Keratinocyte (primary cell): Measurements from ENCODE around the gene MYH4. TPM values are rescaled to one million over a fixed set of nuclear protein-coding genes. Genes with fewer than 3 reads are reported as not detected.

Experiments used
- DNase-seq: peaks from one replicate; pipeline ENCODE4 v3.0.0-alpha.2; 2011; ENCODE audit warnings: low read depth, missing footprints, low spot score
- FAIRE-seq: peaks from 2 replicates; lab custom pipeline; 2011; peaks lifted over from hg19 to GRCh38; lab: Jason Lieb, UNC
- H2AFZ ChIP-seq: 2 replicates; pipeline ENCODE4 v1.6.0; 2012; ENCODE audit warnings: low read length, control low read depth, inconsistent platforms; ENCODE audit not compliant: control insufficient read depth
- H3K27ac ChIP-seq: 2 replicates; pipeline ENCODE4 v1.5.1; 2011; ENCODE audit warnings: low read length; ENCODE audit not compliant: control insufficient read depth, insufficient read depth
- H3K27me3 ChIP-seq: 3 replicates; pipeline ENCODE4 v1.6.0; 2011; ENCODE audit warnings: low read length; ENCODE audit not compliant: control insufficient read depth, insufficient read depth; ENCODE audit errors: extremely low read depth
- H3K36me3 ChIP-seq, 2 experiments: 2 replicates in 1 of 2; 3 replicates in 1 of 2; pipeline ENCODE4 v1.5.1; 2011; ENCODE audit warnings: low read length in 2 of 2, mild to moderate bottlenecking in 1 of 2; ENCODE audit not compliant: control insufficient read depth in 2 of 2, insufficient read depth in 2 of 2; ENCODE audit errors: extremely low read depth in 1 of 2
- H3K4me1 ChIP-seq: 3 replicates; pipeline ENCODE4 v1.5.1; 2011; ENCODE audit warnings: low read length; ENCODE audit not compliant: control insufficient read depth, insufficient read depth; ENCODE audit errors: extremely low read depth
- H3K4me2 ChIP-seq: 3 replicates; pipeline ENCODE4 v1.6.0; 2011; ENCODE audit warnings: low read depth, low read length; ENCODE audit not compliant: control insufficient read depth, insufficient read depth; ENCODE audit errors: extremely low read depth
- H3K4me3 ChIP-seq, 3 experiments: fragments of 200-600 bp in 1 of 3; sonication (generic) in 1 of 3; 2 replicates in 2 of 3; 3 replicates in 1 of 3; pipeline ENCODE4 v1.5.1; 2011 to 2016; ENCODE audit warnings: low read length in 3 of 3, mild to moderate bottlenecking in 3 of 3, control low read depth in 2 of 3, inconsistent platforms in 1 of 3, low read depth in 1 of 3, mixed read lengths in 1 of 3, mixed run types in 1 of 3, moderate library complexity in 1 of 3; ENCODE audit not compliant: control insufficient read depth in 2 of 3, insufficient read depth in 2 of 3; ENCODE audit errors: extremely low read depth in 1 of 3
- H3K79me2 ChIP-seq: 2 replicates; pipeline ENCODE4 v1.6.0; 2012; ENCODE audit warnings: low read length; ENCODE audit not compliant: control insufficient read depth, insufficient read depth
- H3K9ac ChIP-seq: 3 replicates; pipeline ENCODE4 v1.6.0; 2011; ENCODE audit warnings: low read length; ENCODE audit not compliant: control insufficient read depth, insufficient read depth; ENCODE audit errors: extremely low read depth
- H3K9me1 ChIP-seq: 3 replicates; pipeline ENCODE4 v1.6.0; 2011; ENCODE audit warnings: low read length; ENCODE audit not compliant: control insufficient read depth, insufficient read depth; ENCODE audit errors: extremely low read depth
- H3K9me3 ChIP-seq: 2 replicates; pipeline ENCODE4 v1.5.1; 2012; ENCODE audit warnings: low read depth, low read length; ENCODE audit not compliant: control insufficient read depth
- H4K20me1 ChIP-seq: 3 replicates; pipeline ENCODE4 v1.6.0; 2011; ENCODE audit warnings: low read length; ENCODE audit not compliant: control insufficient read depth, insufficient read depth; ENCODE audit errors: extremely low read depth
- EZH2 ChIP-seq: IDR thresholded peaks from one replicate; pipeline ENCODE4 v1.6.1; 2012; ENCODE audit warnings: inconsistent platforms, mild to moderate bottlenecking, low read length, moderate library complexity
- dilution Hi-C: fragments of 300-500 bp; cut with MboI; formaldehyde crosslinking; loops from one replicate; pipeline ENCODE4 v1.7.0; 2020; ENCODE audit warnings: low sequenced_read_pairs; ENCODE audit not compliant: extremely low pct_ligation_motif_present
- polyA plus RNA-seq, 5 experiments: library from polyadenylated mRNA; depleted of rRNA in 3 of 5; stranded (reverse) in 3 of 5; stranded (forward) in 1 of 5; unstranded in 1 of 5; fragments of >200 nt; gene quantifications; 1 replicate in 1 of 5; 2 replicates in 3 of 5; 3 replicates in 1 of 5; pipeline versions ENCODE4 v1.2.1 to v1.2.3, GENCODE V29; 2011 to 2012; ENCODE audit warnings: missing spikeins in 2 of 5, low read depth in 1 of 5, low replicate concordance in 1 of 5
- TF ChIP-seq, protein P1 (sequence below), 3 experiments: IDR thresholded peaks in 1 of 3; conservative IDR thresholded peaks in 1 of 3; optimal IDR thresholded peaks in 1 of 3; 2 replicates in 2 of 3; 3 replicates in 1 of 3; pipeline versions ENCODE3 to v1.5.1; 2011; ENCODE audit warnings: low read length in 3 of 3, mild to moderate bottlenecking in 3 of 3, moderate library complexity in 2 of 3, control low read depth in 1 of 3, inconsistent platforms in 1 of 3; ENCODE audit not compliant: insufficient read depth in 2 of 3; ENCODE audit errors: extremely low read depth in 1 of 3

MYH4 gene
- polyA plus RNA-seq, 1 donor (not counting 4 experiments of a cell fraction or from before 2014, with no cell fraction given), result not detected

DNA sequence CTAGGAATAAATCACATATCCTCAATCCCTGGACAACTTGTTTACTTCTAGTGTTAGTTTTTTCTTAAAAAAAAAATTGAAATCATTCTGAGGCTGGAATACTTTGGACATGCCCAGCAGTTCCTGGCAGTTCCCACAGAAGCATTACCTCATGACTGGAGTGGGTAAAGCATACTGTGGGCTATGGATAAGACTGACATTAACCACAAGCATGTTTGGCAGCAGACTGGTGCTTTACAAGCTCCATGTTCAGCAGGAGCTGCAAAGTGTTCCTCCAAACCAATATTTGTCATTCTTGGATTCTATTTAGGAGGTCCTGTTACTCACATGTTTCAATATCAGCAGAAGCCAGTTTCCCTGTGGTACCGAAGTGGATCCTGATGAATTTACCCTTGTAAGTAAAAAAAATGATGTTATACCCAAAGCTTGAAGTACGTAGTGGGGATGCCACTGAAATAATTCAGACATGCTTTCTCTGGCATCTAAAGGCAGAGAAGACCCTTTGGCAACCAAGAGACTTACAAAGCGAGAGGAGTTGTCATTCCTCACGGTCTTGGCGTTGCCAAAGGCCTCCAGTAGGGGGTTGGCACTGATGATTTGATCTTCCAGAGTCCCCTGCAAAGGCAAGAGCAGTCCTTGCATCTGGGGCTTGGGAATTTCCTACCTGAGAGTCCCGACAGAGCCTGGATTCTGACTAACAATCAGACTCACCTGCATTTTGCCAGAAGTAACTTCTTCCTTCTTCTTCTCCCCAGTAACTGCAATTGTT is 44.1 kb upstream of the MYH4 start:
- no peak for DNase-seq
- dilution Hi-C loops, result no loop called here

DNA sequence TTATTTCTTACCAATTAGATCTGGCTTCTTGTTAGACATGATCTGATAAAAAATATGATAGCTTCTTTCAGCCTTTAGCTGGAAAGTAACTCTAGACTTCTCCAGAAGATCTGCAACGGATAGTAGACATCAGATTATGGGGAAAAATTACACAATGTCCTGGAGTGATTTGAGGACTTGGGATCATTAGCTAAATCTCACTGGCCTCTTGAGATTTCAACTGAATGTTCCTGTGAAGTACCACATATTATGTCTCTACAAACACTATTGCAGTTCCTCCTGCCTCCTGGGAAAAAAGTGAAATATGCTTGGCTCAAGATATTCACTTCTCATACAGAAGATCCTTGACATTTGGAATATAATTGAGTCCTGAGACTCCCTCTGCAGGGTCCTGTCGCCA is 43.5 kb upstream of the MYH4 start:
- TF ChIP-seq, protein P1, sequence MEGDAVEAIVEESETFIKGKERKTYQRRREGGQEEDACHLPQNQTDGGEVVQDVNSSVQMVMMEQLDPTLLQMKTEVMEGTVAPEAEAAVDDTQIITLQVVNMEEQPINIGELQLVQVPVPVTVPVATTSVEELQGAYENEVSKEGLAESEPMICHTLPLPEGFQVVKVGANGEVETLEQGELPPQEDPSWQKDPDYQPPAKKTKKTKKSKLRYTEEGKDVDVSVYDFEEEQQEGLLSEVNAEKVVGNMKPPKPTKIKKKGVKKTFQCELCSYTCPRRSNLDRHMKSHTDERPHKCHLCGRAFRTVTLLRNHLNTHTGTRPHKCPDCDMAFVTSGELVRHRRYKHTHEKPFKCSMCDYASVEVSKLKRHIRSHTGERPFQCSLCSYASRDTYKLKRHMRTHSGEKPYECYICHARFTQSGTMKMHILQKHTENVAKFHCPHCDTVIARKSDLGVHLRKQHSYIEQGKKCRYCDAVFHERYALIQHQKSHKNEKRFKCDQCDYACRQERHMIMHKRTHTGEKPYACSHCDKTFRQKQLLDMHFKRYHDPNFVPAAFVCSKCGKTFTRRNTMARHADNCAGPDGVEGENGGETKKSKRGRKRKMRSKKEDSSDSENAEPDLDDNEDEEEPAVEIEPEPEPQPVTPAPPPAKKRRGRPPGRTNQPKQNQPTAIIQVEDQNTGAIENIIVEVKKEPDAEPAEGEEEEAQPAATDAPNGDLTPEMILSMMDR (optimal IDR thresholded peaks at IDR 0.05 in 1 of 3, IDR thresholded peaks at IDR 0.05 in 1 of 3, conservative IDR thresholded peaks at IDR 0.05 in 1 of 3; ENCODE audit: extremely low read depth in 1 of 3, insufficient read depth in 2 of 3, low read length in 3 of 3), result no peak
- TF ChIP-seq EZH2, result no peak
- Histone ChIP-seq H3K9me3 (no peaks in the 10 kb centered on the region), H3K9me1 (no peaks in the 10 kb centered on the region), H3K79me2 (no peaks in the 10 kb centered on the region), H3K4me1 (no peaks in the 10 kb centered on the region), H3K9ac (no peak overlapping the region), H3K36me3 (no peaks in the 10 kb centered on the region), H3K4me3 (no peak overlapping the region), H3K4me2 (no peak overlapping the region), H3K27ac (no peak overlapping the region), H3K27me3 (no peaks in the 10 kb centered on the region), H4K20me1 (no peaks in the 10 kb centered on the region), H2AFZ (no peak overlapping the region)
- dilution Hi-C loops, result no loop called here
- DNase-seq, result no peak
- FAIRE-seq, result no peak

More for the DNA sequence above, 44.1 kb upstream of the MYH4 start:
- peak; percentile 71 for FAIRE-seq
- no peak overlapping the region for H3K4me3 ChIP-seq
- no peaks in the 10 kb centered on the region for H3K9me3 ChIP-seq
- H3K4me2 ChIP-seq, result no peak overlapping the region
- H3K27ac ChIP-seq, result no peak overlapping the region
- no peaks in the 10 kb centered on the region for H3K36me3 ChIP-seq
- no peak overlapping the region for H3K9ac ChIP-seq
- H2AFZ ChIP-seq, result no peak overlapping the region
- no peaks in the 10 kb centered on the region for H3K27me3 ChIP-seq
- no peaks in the 10 kb centered on the region for H4K20me1 ChIP-seq
- no peaks in the 10 kb centered on the region for H3K79me2 ChIP-seq
- no peaks in the 10 kb centered on the region for H3K4me1 ChIP-seq
- no peak for TF ChIP-seq EZH2
- TF ChIP-seq, protein P1 (optimal IDR thresholded peaks at IDR 0.05 in 1 of 3, IDR thresholded peaks at IDR 0.05 in 1 of 3, conservative IDR thresholded peaks at IDR 0.05 in 1 of 3; ENCODE audit: extremely low read depth in 1 of 3, insufficient read depth in 2 of 3, low read length in 3 of 3), result no peak
- no peaks in the 10 kb centered on the region for H3K9me1 ChIP-seq
